ENCODE results near the gene ABHD6.
"Not testable (repeated sequence)": the region's sequence is repeated elsewhere in the genome, so short reads cannot be mapped to it uniquely, and the experiment has no call there.

Gene ABHD6

DNA sequence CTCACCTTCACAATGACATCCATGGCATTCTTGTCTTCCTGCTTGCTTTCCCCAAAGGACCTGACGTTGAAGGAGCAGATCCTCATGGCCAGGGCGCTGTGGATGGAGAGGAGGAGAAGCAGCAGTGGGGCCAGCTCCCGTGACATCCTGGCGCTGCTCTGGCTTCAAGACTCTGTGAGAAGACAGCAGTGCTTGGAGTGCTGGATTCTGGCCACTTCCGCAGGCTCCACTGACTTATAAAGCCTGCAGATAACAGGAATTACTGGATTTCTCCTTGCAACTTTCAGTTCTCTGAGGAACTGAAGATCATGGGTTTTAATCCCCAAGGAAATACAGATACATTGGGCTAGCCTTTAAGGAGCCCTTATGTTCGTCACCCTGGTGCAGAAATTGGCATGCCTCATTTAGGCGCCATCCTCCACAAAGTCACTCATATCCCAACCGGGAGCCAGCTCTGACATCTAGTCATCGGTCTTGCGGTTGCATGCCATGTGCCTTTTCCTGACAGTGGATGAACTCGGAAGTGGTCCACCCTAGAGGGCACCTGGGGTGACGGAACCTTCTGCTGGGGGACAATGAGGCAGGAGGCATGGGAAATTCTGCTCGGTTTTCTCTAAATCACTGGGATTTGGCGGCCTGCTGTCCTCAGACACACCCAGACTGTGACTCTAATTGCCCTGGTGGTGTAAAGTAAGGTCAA lies 26.7 kb upstream of the ABHD6 start, which contains the start of gene DNASE1L3:
TSS of gene DNASE1L3 (minus strand) at position 212 of the 700 bp plus-strand sequence. CDS start at position 146, 66 bp downstream.
- no peak for FAIRE-seq

- FAIRE-seq = no peak
Measured at GRCh38 chr3:58214484-58215316, 22.9 kb upstream of the ABHD6 start.

GRCh38 chr3:58215317-58216025 lies 22.1 kb upstream of the ABHD6 start:
- FAIRE-seq = no peak

- FAIRE-seq = no peak
Measured at GRCh38 chr3:58216496-58217195, 20.9 kb upstream of the ABHD6 start.

DNA sequence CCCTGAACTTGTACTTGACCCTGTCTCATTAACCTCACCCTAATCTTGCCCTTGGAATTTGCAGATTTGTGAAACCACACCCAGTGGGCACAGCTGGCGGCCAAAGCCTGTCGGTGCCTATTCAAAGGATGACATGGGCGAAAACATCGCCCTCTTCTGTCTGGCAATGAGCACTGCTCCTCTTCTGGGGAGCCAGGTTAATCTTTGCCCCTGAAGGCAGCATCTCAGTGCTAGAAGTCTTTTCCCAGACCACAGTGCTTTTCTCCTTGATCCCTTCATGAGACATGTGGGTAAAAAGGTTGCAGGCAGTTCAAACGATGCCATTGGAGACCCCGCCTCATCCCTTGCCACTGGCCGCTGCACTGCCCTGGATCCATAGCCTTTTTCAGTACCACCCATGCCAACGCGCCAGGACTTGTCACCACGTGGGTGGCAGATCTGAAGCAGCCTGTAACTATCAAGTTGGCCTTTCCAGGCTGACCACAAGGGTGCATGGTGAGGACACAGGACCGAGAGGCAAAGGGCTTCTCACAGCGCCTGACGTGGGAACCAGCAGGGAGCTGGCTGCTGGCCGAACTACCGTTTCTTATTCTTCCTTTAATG lies 20.3 kb upstream of the ABHD6 start:
- no peak for FAIRE-seq

DNA sequence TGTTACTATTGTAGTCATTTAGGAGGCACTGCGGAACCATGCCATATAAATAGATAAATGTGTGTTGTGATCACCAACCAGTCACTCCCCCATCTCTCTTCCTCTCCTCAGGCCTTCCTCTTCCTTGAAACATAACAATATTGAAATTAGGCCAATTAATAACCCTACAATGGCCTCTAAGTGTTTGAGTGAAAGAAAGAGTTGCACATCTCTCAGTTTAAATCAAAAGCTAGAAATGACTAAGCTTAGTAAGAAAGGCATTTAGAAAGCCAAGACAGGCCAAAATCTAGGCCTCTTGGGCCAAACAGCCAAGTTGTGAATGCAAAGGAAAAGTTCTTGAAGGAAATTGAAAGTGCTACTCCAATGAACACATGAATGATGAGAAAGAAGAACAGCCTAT lies 18.7 kb upstream of the ABHD6 start:
- FAIRE-seq = no peak

- FAIRE-seq = no peak
Measured at GRCh38 chr3:58222161-58222724, 15.3 kb upstream of the ABHD6 start.

DNA sequence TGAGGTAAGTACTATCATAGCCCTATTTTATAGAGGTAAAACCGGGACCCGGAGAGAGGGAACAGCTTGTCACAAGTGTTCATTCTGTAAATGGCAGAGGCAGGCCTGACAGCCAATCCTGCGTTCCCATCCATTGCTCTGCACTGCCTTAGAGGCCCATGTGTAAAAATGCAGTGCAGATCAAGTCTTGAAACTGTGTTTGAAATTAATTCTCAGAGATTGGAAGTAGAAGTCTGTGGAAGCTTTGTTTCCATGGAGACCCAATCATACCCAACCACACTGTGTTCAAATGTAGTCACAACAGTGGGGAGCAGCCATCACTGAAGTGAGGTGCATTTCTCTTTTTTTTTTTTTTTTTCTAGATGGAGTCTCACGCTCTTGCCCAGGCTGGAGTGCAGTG lies 13.7 kb upstream of the ABHD6 start:
- no peak for FAIRE-seq

GRCh38 chr3:58227933-58228332 lies 9.7 kb upstream of the ABHD6 start:
- FAIRE-seq = not testable (repeated sequence)

DNA sequence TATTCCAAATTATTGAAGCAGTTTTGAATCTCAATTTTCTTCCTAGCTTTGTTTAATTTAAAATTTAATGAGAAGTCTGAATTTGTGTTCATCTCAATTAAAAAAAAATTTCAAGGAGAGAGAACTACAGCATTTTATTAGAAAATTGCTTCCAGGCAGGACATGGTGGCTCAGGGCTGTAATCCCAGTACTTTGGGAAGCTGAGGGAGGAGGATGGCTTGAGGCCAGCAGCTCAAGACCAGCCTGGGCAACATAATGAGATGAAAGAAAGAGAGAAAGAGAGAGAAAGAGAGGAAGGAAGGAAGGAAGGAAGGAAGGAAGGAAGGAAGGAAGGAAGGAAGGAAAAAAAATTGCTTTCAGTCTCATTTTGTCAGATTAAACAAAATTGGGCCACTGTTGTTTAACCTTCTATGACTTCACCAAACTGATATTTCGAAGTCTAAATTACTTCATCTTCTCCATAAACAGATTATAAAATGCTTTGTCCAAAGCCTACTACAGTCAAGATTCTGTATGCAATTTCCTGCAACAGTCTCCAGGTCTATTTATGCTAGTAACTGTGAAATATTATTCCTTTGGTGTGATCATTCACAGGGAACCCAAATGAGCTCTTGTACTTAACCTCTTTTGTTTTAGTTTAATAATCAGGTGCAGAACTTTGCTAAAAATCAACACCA lies 6.6 kb upstream of the ABHD6 start:
- FAIRE-seq = no peak

DNA sequence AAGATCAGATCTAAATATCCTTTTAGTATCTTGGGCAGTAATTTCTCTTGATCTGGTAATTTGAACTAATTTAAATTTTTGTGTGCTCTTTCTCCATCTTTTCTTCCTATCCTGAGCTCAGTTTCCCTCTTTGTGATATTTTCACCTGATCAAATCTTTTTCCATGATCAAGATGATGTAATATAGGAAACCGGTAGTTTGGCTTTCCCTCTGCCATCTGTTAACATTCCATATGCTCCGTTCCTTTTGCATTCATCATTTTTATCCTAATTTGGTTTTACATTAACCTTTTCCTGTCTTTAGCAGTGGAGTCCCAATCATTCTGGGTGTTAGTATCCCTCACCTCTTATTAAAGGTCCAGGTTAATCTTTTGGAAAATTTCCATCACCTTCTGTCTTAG lies 5.9 kb upstream of the ABHD6 start:
- FAIRE-seq = no peak

DNA sequence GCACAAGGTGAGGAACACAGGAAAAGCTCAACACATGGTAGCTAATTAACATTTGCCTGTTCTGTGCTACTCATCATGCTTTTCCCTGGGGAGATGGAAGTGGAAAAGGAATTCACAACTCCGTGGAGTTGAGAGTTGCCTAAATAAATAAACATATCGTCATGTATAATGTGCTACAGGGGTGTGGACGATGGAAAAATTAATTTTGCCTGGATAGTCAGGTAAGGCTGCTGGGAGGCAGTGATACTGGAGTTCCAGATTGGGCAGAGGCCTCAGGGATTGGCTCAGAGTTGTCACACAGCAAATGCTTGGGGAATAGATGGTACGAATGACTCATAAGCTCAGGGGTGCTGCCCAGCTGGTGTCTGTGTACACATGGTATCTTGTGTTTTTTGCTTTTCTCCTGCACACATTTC lies 3.1 kb upstream of the ABHD6 start:
- no peak for FAIRE-seq

GRCh38 chr3:58235970-58236369 lies 1.6 kb upstream of the ABHD6 start:
- no peak for FAIRE-seq

- no peak for FAIRE-seq
Measured at GRCh38 chr3:58236527-58237237, 910 bp upstream of the ABHD6 start.

DNA sequence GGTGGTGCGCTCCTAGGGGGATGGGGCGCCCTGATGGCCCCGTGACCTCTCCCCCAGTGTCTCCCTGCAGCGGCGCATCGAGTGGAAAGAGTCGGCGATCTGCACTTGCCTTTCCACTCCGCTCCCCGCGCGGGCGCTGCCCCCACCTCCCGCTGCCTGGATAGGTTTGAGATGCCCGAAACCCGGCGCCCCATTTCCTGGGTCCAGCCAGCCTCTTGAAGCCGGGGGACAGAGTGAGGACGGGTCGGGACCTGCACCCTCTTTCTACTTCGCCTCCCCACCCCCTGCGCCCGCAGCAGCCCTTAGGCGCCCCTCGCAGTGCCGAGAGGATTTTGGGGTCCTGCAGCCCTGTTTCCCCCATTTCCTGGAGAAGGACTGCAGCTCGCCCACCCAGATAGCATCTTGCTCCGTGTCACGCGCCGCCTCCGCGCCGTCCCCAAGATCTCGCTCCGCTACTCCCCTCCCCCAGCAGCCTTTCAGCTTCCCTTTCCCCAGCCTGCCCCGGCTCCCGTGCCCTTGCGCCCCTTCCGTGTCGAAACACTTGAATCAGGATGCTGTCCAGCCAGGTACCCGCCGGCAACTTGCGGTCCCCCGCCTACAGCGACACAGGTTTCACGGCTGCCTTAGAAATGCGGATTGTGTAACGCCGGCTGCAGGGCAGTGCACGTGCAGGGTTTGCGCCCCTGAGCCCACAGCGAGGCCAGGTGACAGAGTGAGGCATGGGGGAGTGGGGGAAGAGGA lies 519 bp downstream of the ABHD6 start:
- no peak for FAIRE-seq

GRCh38 chr3:58238830-58239229 lies 1.2 kb downstream of the ABHD6 start:
- no peak for FAIRE-seq

GRCh38 chr3:58241306-58242044 lies 3.9 kb downstream of the ABHD6 start:
- no peak for FAIRE-seq

GRCh38 chr3:58242340-58242739 lies 4.7 kb downstream of the ABHD6 start:
- no peak for FAIRE-seq

GRCh38 chr3:58242860-58243259 lies 5.3 kb downstream of the ABHD6 start:
- not testable (repeated sequence) for FAIRE-seq

Data from colon (tissue), 2 donors.